Raji (cell line): ENCODE measurements around the gene ADD2.

Source experiments
- POLR2A ChIP-seq: IDR thresholded peaks from 2 replicates; pipeline ENCODE4 v1.6.1; 2011; ENCODE audit warnings: low read depth, low read length, control low read depth; ENCODE audit not compliant: insufficient read depth

Gene ADD2

GRCh38 chr2:70793450-70793849 is 25.4 kb upstream of the ADD2 start:
- TF ChIP-seq POLR2A, result no peak

DNA sequence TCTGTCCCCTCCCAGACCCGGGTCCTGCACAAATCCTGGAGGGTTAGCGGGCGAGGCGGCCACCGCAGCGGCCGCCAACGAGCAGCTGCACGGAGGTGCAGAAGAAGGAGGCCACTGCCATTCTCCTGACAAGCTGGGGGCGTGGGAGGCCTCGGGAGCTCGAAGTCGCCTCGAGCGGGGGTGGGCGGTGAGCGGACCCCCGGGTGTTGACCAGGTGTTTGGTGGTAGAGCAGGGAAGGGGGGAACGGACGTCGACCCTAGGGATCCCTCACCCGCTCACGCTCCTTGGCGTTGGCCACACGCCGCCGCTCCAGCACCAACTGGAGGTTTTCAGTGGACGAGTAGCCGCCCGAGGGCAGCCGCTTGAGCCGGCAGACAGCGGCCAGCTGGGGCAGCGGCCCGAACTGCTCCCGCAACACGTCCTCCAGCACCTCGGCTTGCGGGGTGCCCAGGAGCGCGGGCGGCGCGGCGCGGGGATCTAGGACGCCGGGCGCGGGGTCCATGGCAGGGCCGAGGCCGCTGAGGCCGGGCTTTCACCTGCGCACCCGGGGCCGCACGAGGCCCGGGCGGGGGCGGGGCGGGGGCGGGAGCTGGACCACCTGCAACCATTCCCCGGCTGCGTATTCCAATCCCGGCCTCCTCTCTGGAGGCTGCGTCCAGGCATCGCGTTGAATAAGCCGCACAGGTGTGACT is 22.3 kb upstream of the ADD2 start, which contains the start of gene FIGLA:
TSS of gene FIGLA (minus strand) at position 508 of the 693 bp plus-strand sequence. CDS start at position 503, 5 bp downstream.
- TF ChIP-seq POLR2A, result no peak

DNA sequence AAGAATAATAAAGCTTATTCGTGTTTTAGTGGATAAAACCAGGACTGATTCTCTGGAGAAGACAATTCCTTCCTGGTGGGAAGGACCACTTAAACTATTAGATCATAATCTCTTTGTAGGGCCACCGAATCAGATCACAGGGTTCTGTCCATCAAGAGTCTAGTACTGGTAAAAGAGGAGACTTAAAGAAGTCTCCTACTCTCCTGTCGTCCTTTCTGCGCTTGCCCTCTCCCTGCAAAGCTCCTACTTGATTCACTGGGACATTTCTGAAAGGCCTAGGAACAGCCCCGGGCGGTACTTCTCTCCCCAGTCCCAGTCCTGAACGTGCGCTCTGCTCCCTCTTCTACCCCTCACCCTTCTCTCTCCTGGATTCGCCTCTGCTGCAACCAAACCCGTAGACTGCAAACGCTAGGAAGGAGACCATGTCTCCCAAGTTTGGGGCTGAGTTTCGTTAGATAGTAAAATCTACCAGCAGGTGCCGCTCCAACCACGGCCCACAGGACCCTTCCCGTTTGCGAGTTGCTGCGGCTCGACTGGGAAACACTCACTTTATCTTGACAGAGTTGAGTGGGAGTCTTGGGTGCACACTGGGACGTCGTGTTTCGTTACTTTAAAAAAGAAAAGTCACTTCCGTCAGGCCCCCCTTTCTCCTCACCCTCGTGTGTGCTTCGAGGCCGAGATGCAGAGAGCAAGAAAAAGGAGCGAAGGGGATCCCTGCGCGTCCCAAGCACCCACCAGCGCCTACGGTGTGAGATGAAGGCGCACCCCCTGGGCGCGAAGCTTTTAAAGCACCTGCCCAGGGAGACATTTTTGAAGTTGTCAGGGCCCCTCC is 21.5 kb upstream of the ADD2 start:
- no peak for TF ChIP-seq POLR2A

- no peak for TF ChIP-seq POLR2A
These were observed 17.3 kb upstream of the ADD2 start for GRCh38 chr2:70785137-70785911.

DNA sequence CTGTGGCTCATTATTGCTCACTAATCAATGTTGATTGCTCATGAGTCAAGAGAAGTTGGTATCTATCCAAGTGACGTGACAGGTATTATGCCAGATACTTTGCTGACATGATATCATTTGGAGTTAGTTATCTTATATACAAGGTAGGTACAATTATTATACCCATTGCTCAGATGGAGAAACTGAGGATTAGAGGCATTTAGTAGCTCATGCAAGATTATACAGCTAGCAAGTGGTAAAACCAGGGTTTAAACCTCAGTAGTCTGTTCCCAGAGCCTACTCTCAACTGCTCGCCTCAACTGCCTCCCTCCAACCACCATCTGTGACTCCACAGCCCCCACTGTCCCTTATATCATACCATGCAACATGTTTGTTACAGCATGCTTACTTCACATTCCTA is 16.3 kb upstream of the ADD2 start:
- no peak for TF ChIP-seq POLR2A

- TF ChIP-seq POLR2A, result no peak
These were observed 12.0 kb upstream of the ADD2 start for GRCh38 chr2:70779911-70780545.

- no peak for TF ChIP-seq POLR2A
These were observed 11.5 kb upstream of the ADD2 start for GRCh38 chr2:70779491-70779890.

GRCh38 chr2:70778676-70779075 is 10.7 kb upstream of the ADD2 start:
- TF ChIP-seq POLR2A, result no peak

DNA sequence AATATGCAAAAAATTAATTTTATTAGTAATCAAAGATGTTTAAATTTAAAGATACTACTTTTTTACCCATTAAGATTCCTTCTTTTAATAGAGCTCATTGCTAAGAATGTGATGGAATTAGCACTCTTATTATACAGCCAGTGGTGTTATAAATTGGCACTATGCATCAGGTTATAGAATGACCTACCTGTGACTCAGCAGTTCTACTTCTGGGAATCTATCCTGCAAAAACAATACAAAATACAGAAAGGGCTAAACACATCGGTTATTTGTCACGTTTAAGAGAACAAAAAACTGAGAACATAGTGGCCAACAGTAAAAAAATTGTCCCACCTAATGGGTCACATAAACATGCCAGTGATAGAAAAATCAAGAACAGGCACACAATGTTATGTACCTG is 9.4 kb upstream of the ADD2 start:
- no peak for TF ChIP-seq POLR2A

DNA sequence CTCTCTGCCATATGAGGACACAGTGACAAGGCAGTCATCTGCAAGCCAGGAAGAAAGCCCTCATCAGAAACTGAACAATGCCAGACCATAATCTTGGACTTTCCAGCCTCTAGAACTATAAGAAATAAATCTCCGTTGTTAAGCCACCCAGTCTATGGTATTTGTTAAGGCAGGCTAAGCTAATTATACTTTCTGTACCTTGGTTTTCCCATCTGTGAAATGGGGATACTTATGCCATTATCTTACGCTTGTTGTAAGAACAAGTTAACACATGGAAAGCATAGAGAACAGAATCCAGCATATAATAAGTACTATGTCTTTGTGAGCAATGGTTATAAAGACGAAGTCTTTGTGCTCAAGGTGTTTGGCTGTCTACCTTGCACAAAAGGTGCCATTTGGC is 8.3 kb upstream of the ADD2 start:
- no peak for TF ChIP-seq POLR2A

GRCh38 chr2:70775141-70775540 is 7.1 kb upstream of the ADD2 start:
- no peak for TF ChIP-seq POLR2A

DNA sequence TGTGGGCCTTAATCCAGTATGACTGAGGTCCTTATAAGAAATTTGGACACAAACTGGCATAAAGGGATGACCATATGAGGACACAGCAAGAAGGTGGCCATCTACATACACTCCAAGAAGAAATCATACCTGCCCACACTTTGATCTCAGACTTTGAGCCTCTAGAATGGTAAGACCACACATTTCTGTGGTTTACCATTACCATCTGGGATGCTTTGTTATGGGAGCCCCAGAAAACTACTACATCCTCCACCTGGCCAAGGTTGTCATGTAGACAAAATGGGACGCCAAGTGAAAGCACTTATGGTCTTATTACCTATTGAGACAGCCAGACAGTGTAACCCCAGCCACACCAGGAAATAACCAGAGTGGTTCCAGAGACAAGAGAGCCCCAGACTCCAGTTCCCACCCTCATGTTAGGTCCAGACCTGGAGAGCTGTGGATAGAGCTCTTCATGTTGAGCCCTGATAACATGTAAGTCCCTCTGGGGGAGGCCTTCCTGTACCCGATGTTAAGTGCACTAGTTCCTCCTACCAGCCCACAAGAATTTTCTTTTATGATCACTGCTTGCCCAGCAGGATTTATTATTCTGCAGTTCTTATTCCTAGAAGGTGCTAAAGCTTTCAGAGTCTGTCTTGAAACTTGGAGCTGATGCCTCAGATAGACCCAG is 4.6 kb upstream of the ADD2 start:
- no peak for TF ChIP-seq POLR2A

- TF ChIP-seq POLR2A, result no peak
These were observed 3.4 kb upstream of the ADD2 start for GRCh38 chr2:70771446-70771845.

DNA sequence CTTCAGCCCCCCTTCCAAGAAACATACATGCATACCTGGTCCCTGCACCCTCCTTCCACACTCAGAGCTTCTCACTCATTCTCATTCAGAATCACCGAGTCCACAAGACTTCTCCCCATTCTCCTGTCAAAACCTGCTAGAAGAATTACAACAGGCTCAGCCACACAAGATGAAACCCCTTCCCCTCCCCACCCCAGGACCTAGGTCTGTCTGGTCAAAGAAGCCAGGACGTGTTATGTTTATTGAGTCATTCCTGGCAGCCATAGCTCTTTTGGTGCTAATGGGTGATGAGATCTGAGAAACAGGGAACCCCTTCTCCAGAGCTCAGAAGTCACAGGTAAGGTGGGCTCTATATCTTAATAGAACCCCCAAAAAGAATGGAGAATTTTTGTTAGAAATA is 1.4 kb upstream of the ADD2 start:
- no peak for TF ChIP-seq POLR2A
